Measurements from ENCODE around the gene PLP1. TPM values are rescaled to one million over a fixed set of nuclear protein-coding genes. Genes with fewer than 3 reads are reported as not detected.
A peak's percentile ranks its signal among the peaks of the same experiment; 100 is the strongest.

The PLP1 gene
- total RNA-seq, 1 donor from 2014 or later = not detected

GRCh38 chrX:103831803-103832544 lies 55.3 kb downstream of the PLP1 start, which contains the start of gene RAB9B:
Gene RAB9B (minus strand): TSS chrX:103832257. CDS start chrX:103825784, 6,473 bp downstream.
- Histone ChIP-seq H3K4me1 (no peaks in the 10 kb centered on the region), H3K36me3 (no peaks in the 10 kb centered on the region), H3K27ac (no peak within 1 kb of the TSS), H3K4me3 (peak within 1 kb of the TSS; percentile 58), H3K27me3 (no peaks in the 10 kb centered on the region), H3K9me3 (no peaks in the 10 kb centered on the region)
- ATAC-seq (peak; percentile 90), DNase-seq (peak; percentile 83)
- intact Hi-C loops (cut with DNase I) = no loop called here
- TF ChIP-seq, protein P1, sequence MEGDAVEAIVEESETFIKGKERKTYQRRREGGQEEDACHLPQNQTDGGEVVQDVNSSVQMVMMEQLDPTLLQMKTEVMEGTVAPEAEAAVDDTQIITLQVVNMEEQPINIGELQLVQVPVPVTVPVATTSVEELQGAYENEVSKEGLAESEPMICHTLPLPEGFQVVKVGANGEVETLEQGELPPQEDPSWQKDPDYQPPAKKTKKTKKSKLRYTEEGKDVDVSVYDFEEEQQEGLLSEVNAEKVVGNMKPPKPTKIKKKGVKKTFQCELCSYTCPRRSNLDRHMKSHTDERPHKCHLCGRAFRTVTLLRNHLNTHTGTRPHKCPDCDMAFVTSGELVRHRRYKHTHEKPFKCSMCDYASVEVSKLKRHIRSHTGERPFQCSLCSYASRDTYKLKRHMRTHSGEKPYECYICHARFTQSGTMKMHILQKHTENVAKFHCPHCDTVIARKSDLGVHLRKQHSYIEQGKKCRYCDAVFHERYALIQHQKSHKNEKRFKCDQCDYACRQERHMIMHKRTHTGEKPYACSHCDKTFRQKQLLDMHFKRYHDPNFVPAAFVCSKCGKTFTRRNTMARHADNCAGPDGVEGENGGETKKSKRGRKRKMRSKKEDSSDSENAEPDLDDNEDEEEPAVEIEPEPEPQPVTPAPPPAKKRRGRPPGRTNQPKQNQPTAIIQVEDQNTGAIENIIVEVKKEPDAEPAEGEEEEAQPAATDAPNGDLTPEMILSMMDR (IDR thresholded peaks at IDR 0.05) = no peak

GRCh38 chrX:103839404-103839803 lies 62.8 kb downstream of the PLP1 start:
- Histone ChIP-seq H3K27me3 (no peaks in the 10 kb centered on the region), H3K36me3 (no peaks in the 10 kb centered on the region), H3K9me3 (no peaks in the 10 kb centered on the region), H3K27ac (no peak overlapping the region), H3K4me1 (no peaks in the 10 kb centered on the region), H3K4me3 (no peak overlapping the region)
- intact Hi-C loops (cut with DNase I) = no loop called here
- ATAC-seq (no peak), DNase-seq (no peak)
- TF ChIP-seq, protein P1 (IDR thresholded peaks at IDR 0.05) = no peak

Other genes starting within 250 kb of the PLP1 start
- 92.3 TPM for gene TCEAL4, start 191.3 kb upstream of the PLP1 start, total RNA-seq
- 20.1 TPM for gene TCEAL3, start 168.9 kb upstream of the PLP1 start, total RNA-seq
- 31.0 TPM for gene TCEAL1, start 147.9 kb upstream of the PLP1 start, total RNA-seq
- gene MORF4L2, start 90.1 kb upstream of the PLP1 start, total RNA-seq = 185 TPM
- gene TMEM31, start 65.9 kb upstream of the PLP1 start, total RNA-seq = not detected
- 0.55 TPM for gene RAB9B, start 55.4 kb downstream of the PLP1 start, total RNA-seq
- gene TMSB15B, start 185.8 kb downstream of the PLP1 start, total RNA-seq = 1.6 TPM
- not detected for gene H2BW1, start 236.9 kb downstream of the PLP1 start, total RNA-seq

All from upper lobe of right lung (tissue), 1 donor.